Testis (tissue), 3 donors: ENCODE measurements around the gene TRAF7. TPM values are rescaled to one million over a fixed set of nuclear protein-coding genes. Genes with fewer than 3 reads are reported as not detected.

Experiments
- DNase-seq: peaks from one replicate; pipeline ENCODE4 v3.0.0-alpha.2; 2019
- H3K27ac ChIP-seq, 2 donors: fragments of 200-600 bp; sonication (generic); one replicate each; pipeline ENCODE4 v1.5.1; 2019
- H3K27me3 ChIP-seq: fragments of 200-600 bp; sonication (generic); one replicate; pipeline ENCODE4 v1.5.1; 2019
- H3K36me3 ChIP-seq: fragments of 200-600 bp; sonication (generic); one replicate; pipeline ENCODE4 v1.5.1; 2017; ENCODE audit warnings: low read depth; ENCODE audit errors: missing control alignments
- H3K4me1 ChIP-seq: fragments of 200-600 bp; sonication (generic); one replicate; pipeline ENCODE4 v1.5.1; 2019
- H3K4me3 ChIP-seq, 2 donors: fragments of 200-600 bp; sonication (generic); one replicate each; pipeline ENCODE4 v1.5.1; 2017 to 2019
- H3K9me3 ChIP-seq: fragments of 200-600 bp; sonication (generic); one replicate; pipeline ENCODE4 v1.5.1; 2017
- POLR2A ChIP-seq: fragments of 450-650 bp; IDR thresholded peaks from one replicate; pipeline ENCODE4 v1.6.1; 2017; ENCODE audit warnings: antibody characterized with exemption, mild to moderate bottlenecking, moderate library complexity
- WGBS, 2 donors: methylation state at CpG; one replicate each; pipeline ENCODE4 v1.1.5; 2018; 5-methylcytosine and 5-hydroxymethylcytosine counted together
- intact Hi-C: fragments of 100-400 bp; cut with DNase I; formaldehyde crosslinking; loops from one replicate; pipeline ENCODE4 v1.15.1; 2023; ENCODE audit warnings: low total_unique reads
- polyA plus RNA-seq: library from polyadenylated mRNA; stranded (reverse); fragments of 350-450 nt; fragmentation: Illumina TruSeq; extraction: RNeasy Lipid Tissue Mini Kit (QIAGEN cat#74804); gene quantifications from one replicate; pipeline ENCODE4 v1.2.3, GENCODE V29; 2014; ENCODE audit warnings: low read depth, low replicate concordance; ENCODE audit not compliant: insufficient read depth
- total RNA-seq, 2 donors: library from RNA; depleted of rRNA; stranded (reverse); fragments of >200 nt; gene quantifications; one replicate each; pipeline ENCODE4 v1.2.3, GENCODE V29; 2016
- TF ChIP-seq, protein P1 (sequence below), 3 experiments: fragments of 450-650 bp in 2 of 3; fragments of 200-600 bp in 1 of 3; sonication (generic) in 1 of 3; IDR thresholded peaks; one replicate each; pipeline ENCODE4 v1.5.1; 2016 to 2019; ENCODE audit warnings: antibody characterized with exemption in 3 of 3, mild to moderate bottlenecking in 2 of 3, moderate library complexity in 1 of 3

Gene TRAF7
- total and polyA plus RNA-seq, 3 donors from 2014 or later, result 36.0 to 46.1 (median 44.6) TPM

DNA sequence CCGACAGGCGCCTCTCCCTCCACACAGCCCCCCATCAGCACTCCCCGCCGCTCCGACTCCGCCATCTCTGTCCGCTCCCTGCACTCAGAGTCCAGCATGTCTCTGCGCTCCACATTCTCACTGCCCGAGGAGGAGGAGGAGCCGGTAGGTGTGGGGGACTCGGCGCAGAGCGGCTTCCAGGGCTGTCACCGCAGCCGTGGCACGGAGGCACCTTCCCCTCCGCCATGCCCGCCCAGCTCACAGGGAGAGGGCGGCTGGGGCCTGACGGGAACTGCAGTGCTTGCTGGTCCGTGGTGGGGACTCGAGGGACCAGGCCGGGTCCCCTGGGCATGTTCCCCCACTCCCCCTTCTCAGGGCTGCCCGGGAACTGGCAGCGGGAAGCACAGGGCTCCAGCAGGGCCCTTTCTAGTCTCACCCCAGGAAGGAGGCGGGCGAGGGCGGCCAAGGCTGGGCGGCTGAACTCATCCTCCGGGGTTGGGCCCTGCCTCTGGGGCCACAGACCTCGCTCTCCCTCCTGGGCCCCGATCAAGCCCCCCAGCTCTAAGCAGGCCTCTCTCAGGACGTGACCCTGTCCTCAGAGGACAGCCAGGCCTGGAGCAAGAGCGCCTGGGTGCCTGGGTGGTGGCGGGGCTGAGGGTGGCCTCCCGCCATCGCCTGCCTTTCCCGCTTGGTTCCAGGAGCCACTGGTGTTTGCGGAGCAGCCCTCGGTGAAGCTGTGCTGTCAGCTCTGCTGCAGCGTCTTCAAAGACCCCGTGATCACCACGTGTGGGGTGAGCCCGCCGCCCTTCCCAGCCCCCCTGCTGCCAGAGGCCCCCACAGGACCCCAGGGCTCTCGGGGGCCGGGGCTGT is 15.2 kb downstream of the TRAF7 start:
- DNase-seq, result no peak
- H3K27me3 ChIP-seq, result no peaks in the 10 kb centered on the region
- WGBS, 2 donors, result 87 to 91% methylated on average over 7 to 43 of the region's 47 CpGs
- TF ChIP-seq, protein P1, sequence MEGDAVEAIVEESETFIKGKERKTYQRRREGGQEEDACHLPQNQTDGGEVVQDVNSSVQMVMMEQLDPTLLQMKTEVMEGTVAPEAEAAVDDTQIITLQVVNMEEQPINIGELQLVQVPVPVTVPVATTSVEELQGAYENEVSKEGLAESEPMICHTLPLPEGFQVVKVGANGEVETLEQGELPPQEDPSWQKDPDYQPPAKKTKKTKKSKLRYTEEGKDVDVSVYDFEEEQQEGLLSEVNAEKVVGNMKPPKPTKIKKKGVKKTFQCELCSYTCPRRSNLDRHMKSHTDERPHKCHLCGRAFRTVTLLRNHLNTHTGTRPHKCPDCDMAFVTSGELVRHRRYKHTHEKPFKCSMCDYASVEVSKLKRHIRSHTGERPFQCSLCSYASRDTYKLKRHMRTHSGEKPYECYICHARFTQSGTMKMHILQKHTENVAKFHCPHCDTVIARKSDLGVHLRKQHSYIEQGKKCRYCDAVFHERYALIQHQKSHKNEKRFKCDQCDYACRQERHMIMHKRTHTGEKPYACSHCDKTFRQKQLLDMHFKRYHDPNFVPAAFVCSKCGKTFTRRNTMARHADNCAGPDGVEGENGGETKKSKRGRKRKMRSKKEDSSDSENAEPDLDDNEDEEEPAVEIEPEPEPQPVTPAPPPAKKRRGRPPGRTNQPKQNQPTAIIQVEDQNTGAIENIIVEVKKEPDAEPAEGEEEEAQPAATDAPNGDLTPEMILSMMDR (IDR thresholded peaks at IDR 0.05), result no peak
- no peaks in the 10 kb centered on the region for H3K9me3 ChIP-seq
- intact Hi-C loops, result no loop called here
- no peak overlapping the region for H3K27ac ChIP-seq
- H3K4me3 ChIP-seq, result no peak overlapping the region
- H3K36me3 ChIP-seq, result no peaks in the 10 kb centered on the region
- no peaks in the 10 kb centered on the region for H3K4me1 ChIP-seq

DNA sequence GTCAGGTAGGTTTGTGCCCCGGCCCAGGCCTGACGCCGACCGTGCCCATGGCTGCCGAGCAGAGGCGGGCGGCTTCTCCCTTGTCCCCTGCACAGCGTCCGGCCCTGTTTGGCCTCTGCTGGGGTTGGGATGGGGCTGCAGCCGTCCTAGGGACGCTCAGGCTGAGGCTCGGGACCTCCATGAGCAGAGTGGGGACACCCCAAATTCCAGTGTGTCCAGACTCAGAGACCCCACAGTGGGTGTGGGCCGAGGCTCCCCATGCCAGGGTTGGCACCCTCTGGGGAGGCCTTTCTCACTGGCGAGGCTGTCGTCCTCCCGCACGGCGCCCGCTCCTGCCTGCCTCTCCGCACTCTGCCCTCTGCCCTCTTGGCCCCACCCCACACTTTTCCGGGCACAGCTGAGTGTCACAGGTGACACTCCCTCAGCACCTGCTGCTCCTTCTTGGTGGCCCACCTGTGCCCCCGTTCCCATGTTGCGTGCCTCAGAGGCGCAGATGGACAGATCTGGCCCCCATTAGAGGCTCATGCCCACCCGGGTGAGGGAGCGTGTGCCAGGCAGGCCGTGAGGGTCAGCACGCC is 16.1 kb downstream of the TRAF7 start:
- no peaks in the 10 kb centered on the region for H3K36me3 ChIP-seq
- WGBS, 2 donors, result 92 to 94% methylated on average over 23 to 28 of the region's 28 CpGs
- intact Hi-C loops, result no loop called here

GRCh38 chr16:2172688-2173335 is 17.2 kb downstream of the TRAF7 start:
- Histone ChIP-seq H3K9me3 (no peaks in the 10 kb centered on the region), H3K27ac (no peak overlapping the region), H3K4me3 (no peak overlapping the region), H3K36me3 (no peaks in the 10 kb centered on the region), H3K27me3 (no peaks in the 10 kb centered on the region), H3K4me1 (no peaks in the 10 kb centered on the region)
- TF ChIP-seq POLR2A, result no peak
- DNase-seq, result no peak
- intact Hi-C loops, result no loop called here
- 93 to 94% methylated on average over 29 of the region's 29 CpGs for WGBS, 2 donors

More for the DNA sequence above, 16.1 kb downstream of the TRAF7 start:
- Histone ChIP-seq H3K27ac (no peak overlapping the region), H3K27me3 (no peaks in the 10 kb centered on the region), H3K4me1 (no peaks in the 10 kb centered on the region), H3K9me3 (no peaks in the 10 kb centered on the region), H3K4me3 (no peak overlapping the region)
- TF ChIP-seq POLR2A, result no peak
- TF ChIP-seq, protein P1 (IDR thresholded peaks at IDR 0.05), result no peak
- no peak for DNase-seq

DNA sequence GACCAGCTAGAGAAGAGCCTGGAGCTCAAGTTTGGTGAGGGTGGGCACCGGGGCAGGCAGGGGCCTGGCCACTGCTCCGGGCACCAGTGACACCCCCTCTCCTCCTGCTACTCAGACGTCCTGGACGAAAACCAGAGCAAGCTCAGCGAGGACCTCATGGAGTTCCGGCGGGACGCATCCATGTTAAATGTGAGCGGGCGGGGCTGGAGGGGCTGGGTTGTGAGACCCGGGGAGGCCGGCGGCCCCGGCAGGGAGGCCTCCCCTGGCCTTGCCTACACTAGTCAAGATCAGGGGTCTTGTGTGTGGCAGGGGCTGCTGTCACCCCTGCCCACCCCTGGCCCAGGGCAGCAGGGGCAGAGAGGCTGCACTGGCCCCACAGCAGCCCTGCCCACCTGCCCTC is 17.8 kb downstream of the TRAF7 start:
- no peak overlapping the region for H3K4me3 ChIP-seq
- TF ChIP-seq, protein P1 (IDR thresholded peaks at IDR 0.05), result no peak
- TF ChIP-seq POLR2A, result no peak
- no peak for DNase-seq
- H3K27me3 ChIP-seq, result no peaks in the 10 kb centered on the region
- no peaks in the 10 kb centered on the region for H3K36me3 ChIP-seq
- H3K9me3 ChIP-seq, result no peaks in the 10 kb centered on the region
- no peaks in the 10 kb centered on the region for H3K4me1 ChIP-seq
- H3K27ac ChIP-seq, result no peak overlapping the region
- intact Hi-C loops, result no loop called here
- 85 to 93% methylated on average over 4 to 12 of the region's 14 CpGs for WGBS, 2 donors

- TF ChIP-seq, protein P1 (IDR thresholded peaks at IDR 0.05), result no peak
- TF ChIP-seq POLR2A, result no peak
- H3K27me3 ChIP-seq, result no peaks in the 10 kb centered on the region
- intact Hi-C loops, result no loop called here
- no peak overlapping the region for H3K4me3 ChIP-seq
- no peak overlapping the region for H3K27ac ChIP-seq
- 90 to 91% methylated on average over 2 to 4 of the region's 4 CpGs for WGBS, 2 donors
- no peaks in the 10 kb centered on the region for H3K9me3 ChIP-seq
- DNase-seq, result no peak
- H3K36me3 ChIP-seq, result no peaks in the 10 kb centered on the region
- no peaks in the 10 kb centered on the region for H3K4me1 ChIP-seq
Measured at GRCh38 chr16:2173916-2174315, 18.3 kb downstream of the TRAF7 start.
